GM21381 (cell line): ENCODE measurements around the gene PRR16.
A peak's percentile ranks its signal among the peaks of the same experiment; 100 is the strongest.
"Not testable (repeated sequence)": the region's sequence is repeated elsewhere in the genome, so short reads cannot be mapped to it uniquely, and the experiment has no call there.

Experiments
- ATAC-seq: cut with Tn5 transposase; IDR thresholded peaks from one replicate; pipeline ENCODE4 v1.9.1; 2021; ENCODE audit warnings: mild to moderate bottlenecking, moderate library complexity; ENCODE audit not compliant: unreplicated experiment

The PRR16 gene

DNA sequence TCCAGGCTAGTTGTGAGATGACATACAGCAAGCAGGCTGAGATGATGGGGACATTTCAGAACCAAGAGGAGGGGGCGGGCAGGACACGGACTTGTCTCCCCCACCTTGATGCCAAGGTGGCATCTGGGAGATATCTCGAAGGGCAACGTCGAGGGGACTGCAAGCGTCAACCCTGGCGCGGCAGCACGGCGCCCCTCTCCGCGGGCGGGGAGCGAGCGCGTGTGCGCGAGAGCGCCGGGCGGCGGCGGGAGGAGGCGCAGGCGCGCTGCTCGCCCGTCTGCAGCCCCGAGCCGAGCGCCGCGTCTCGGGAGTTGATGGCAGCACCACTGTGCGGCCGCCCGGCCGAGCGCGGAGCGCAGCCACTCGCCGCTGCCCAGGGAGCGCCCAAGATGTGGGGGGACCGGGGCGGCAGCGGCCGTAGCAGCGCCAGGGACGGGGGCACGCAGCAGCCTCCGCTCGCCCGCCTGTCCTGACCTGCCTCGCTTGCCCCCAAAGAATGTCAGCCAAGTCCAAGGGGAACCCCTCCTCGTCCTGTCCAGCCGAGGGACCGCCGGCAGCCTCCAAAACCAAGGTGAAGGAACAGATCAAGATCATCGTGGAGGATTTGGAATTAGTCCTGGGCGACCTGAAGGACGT is at the start of gene PRR16:
PRR16 (plus strand) TSS at position 310 of the 636 bp plus-strand sequence.
- peak; percentile 81 for ATAC-seq

DNA sequence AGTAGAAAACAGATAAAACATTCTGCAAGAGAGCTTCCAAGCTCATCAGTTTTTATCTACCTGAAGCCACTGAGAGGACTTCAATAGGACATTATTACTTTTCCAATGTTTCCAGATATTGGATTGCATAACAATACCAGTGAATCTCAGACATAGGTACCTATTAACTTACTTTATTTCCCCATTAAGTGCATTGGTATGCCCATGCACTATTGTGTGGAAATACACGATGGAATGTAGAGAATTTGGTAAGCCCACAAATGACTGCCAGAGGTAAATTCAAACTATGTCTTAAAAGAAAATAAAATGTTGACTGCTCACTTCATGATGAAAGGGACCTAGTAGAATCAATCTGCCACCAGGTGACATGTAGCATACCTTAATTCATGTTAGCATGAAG is 48.1 kb upstream of the PRR16 start:
- no peak for ATAC-seq

DNA sequence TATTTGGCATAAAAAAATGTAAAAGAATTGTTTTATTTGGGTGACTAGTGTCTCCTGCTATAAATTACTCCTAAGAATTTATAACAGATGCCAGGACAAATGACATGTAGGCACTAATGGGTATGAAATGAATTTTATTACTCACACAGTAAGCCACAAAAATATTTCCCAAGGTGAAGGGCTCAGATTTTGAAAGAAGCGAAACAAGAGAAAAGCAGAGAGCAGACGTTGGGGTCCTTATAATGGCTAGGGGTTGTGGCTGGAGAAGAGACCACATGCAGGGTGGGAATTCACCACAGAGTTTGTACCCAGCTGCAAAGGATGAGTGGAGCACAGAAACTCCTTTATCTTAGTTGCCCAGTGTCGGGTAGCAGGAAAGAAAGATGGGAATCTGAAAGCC is 45.0 kb upstream of the PRR16 start:
- no peak for ATAC-seq

DNA sequence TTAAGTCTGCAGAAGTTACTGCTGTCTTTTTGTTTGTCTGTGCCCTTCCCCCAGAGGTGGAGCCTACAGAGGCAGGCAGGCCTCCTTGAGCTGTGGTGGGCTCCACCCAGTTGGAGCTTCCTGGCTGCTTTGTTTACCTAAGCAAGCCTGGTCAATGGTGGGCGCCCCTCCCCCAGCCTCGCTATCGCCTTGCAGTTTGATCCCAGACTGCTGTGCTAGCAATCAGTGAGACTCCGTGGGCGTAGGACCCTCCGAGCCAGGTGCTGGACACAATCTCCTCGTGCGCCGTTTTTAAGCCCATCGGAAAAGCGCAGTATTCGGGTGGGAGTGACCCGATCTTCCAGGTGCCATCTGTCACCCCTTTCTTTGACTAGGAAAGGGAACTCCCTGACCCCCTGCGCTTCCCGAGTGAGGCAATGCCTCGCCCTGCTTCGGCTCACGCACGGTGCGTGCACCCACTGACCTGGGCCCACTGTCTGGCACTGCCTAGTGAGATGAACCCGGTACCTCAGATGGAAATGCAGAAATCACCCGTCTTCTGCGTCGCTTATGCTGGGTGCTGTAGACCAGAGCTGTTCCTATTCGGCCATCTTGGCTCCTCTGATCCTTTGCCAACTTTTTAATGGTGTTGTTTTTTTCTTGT is 37.3 kb upstream of the PRR16 start:
- not testable (repeated sequence) for ATAC-seq

DNA sequence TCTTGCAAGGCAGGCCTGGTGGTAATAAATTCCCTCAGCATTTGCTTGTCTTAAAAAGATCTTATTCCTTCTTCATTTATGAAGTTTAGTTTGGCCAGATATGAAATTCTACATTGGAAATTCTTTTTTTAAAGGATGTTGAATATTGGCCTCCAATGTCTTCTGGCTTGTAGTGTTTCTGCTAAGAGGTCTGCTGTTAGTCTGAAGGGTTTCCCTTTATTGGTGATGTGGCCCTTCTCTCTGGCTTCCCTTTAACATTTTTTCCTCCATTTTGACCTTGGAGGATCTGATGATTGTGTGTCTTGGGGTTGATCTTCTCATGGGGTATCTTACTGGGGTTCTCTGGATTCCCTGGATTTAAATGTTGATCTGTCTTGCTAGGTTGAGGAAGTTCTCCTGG is 33.5 kb upstream of the PRR16 start:
- ATAC-seq: no peak

DNA sequence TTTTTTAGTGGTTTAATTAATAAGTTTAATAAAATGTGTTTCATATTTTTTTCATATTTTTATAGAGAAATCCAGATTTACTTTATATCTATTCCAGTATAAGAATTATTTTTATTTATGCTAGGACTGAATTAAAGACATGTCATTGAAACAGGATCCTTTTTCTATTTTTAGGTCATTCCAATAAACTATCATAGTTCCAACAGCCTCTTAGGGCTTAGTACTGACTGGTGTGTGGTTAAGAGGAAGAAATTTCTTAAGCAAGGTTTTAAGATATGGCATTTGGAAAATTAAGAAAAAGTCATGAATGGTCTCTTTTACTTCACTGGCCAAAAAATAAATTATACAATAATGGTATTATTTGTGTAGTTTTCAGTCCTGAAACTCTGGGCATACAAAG is 31.2 kb upstream of the PRR16 start:
- no peak for ATAC-seq

DNA sequence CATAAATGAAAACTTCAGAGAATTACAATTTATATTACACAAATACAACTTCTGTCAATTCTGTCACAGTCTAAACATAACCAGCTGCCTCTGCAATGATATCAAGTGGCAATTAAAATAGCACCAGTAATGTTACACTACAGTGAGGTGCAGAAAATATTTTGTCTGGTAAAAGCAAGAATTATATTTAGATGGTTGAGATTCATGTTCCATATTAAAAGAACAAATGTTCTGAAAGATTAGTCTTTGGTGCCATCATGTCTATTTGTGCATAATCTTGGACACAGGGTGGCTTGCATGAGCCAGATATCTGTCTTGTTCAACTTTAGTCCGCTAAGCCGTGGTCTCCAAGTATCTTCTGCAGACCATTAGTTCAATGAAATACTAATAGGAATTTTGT is 29.0 kb upstream of the PRR16 start:
- no peak for ATAC-seq

DNA sequence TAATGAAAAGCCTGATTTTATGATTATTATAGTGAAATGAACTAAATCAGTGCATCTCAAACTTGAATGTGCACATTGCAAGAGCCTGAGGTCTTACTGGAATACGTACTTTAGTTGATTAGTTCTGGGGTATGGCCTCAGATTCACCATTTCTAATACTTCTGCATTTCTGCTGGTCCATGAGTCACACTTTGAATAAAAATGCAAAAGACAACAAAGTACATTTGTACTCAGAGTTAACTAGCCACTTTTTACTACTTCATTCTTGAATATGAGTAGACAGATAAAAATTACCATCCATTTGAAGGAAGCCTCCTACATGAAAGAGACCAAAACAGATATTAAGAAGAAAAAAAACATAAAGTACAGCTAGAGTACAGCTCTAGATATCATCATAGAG is 27.1 kb upstream of the PRR16 start:
- no peak for ATAC-seq

DNA sequence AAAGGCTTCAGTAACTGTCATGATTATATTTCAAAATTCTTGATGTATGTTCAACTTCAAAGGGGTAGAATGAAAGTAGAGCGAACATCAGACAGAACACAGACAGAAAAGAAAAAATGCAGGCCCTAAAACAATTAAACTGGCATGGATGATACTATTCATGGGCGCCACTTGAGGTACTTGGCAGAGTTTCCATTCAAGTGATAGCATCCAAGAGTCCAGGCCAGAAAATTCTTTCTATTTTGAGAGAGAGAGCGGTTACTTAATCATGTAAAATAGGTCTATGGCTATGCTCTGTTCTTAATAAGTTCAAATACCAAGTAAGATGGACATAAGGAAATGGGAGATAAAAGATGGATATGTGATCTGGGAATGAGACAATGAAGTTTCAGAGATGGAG is 21.4 kb upstream of the PRR16 start:
- ATAC-seq: no peak

DNA sequence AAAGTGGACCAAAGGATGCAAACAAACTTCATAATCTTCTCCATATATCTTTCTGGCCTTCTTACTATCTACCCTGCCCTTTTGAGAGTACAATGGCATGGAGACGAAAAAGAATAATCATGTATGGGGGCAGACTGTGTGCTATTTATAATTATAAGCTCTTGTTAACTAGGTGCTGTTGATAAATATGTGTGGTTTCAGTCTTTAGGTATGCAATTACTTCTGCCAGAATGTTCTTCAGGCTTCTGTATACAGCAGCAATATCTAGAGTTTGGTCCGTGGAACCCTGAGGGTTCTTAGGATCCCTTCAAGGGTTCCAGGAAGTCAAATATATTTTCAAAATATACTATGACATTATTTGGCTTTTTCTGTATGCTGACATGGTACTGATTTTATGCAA is 20.5 kb upstream of the PRR16 start:
- no peak for ATAC-seq

DNA sequence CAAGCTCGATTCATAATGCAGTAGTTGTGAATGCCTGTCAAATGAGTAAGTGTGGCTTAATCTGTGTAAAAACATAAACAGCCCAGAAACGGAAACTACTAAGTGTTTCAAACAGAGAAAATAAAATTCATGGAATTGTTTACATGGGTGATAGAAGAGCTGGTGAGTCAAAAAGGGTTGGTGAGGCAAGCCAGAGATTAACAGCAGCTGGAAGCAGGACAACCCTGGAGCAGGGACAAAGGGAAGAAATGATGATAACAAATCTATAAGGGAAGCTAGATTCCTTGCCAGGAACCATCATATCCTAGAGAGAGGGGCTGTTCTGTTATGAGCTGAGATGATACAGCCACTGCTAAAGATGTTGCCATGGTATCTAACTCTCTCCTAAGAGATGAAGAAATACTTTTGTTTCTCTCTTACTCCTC is 18.0 kb upstream of the PRR16 start:
- no peak for ATAC-seq

DNA sequence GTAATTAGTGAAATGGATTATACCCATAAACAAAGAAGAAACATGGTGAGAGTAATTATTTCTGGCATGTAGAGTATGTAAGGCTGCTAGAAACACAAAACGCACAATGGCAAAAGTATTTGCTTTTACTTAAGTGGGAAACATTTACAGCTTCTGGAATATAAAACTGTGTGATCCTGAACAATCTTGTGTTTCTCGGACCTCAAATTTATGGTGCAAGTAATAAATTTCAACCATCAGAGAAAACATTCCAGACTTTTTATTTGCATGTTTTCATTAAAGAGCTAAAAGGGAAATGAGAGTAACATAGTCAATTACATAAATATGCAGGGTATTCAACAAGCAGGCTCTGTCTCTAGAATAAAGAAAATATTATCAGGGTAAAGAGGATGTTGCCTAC is 17.2 kb upstream of the PRR16 start:
- ATAC-seq: no peak

DNA sequence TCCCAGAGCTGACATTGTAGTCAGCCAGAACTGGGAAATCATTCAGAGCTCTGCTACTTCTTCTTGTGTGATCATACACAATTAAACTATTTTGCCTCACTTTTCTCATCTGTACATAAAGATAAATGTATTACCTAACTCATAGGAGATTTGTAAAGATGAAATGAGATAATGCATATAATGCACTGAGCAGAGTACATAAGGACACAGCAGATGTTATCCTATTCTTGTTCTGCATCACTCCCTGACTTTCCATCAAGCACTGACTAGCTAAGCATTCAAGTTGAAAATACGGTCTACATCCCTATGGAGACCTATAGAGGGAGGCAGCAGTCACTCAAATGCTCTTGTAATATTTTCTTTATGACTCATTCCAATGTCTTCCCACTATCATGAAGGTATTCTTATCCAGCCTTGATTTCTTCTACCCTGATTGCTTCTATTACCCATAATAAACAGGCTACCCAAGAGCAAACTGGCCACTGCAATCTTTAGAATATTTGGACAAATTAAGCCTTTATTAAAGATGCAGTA is 16.3 kb upstream of the PRR16 start:
- ATAC-seq: no peak

DNA sequence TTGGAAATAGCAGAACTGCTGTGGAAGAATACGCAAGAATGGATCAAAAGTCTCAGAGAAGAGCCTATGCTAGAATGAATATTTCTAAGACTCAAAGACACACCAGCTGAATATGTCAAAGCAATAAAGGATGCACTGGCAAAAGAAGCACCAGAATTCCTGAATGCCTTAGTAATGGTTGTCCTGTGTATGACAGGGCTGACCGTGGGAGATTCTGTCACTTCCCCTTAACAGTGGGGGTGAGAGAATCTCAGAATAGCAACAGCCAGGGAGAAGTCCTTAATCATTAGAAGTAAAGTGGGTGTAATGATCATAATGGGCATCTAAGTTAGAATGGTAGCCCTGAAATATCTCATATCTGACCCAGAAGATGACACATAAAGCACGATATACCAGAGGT is 14.6 kb upstream of the PRR16 start:
- ATAC-seq: no peak

DNA sequence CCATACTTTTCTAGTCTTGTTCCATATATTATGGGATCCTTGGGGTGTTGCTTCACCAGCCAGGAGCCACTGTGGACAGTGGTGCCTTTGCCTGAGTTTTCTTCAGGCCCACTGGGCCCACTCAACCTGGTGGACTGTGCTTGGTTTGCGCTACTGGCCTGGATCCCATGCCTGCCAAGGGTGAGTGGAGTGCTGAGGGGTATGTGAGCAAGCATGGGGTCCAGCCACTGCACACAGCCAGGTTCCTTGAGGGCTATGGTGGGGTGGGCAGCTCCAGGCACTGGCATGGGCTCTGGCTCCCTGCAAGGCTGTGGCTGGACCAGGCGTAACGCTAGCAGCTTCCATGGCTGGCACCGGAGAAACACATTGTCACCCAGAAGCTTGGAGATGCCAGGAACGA is 13.2 kb upstream of the PRR16 start:
- no peak for ATAC-seq

DNA sequence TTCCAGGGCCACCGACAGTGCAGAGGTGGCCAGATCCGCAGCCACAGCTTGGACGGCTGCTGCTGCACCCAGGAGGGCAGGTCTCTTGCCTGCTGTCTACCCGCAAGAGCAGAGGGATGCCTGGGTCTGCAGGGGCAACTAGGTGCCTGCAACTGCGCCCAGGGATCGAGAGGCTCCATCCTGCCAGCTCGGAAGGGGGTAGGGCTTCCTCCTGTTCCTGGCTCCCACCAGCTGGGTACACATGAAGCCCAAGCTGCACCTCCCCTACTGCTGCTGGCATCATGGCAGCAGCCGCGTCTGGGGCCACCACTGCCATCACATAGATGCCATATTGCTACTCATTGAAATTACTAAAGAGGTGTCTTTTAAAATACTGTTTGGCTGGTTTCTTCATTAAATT is 12.7 kb upstream of the PRR16 start:
- ATAC-seq: no peak

DNA sequence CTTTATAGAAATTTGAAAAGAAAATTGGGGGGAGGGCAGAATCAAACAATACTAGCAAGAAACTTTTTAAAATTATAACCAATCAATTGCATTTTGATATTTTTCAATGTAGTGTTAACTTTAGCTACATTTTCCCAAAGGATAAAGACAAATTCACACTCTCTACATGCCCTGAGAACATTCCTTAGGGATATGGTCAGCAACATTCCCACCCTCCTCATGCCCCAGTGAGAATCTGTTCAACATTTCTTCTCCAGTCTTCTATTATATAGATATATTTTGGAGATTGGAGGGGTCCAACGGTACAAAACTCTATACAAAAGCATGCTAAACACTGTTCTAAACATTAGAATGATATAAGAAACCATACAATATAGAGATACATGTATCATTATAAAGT is 11.6 kb upstream of the PRR16 start:
- ATAC-seq: no peak

DNA sequence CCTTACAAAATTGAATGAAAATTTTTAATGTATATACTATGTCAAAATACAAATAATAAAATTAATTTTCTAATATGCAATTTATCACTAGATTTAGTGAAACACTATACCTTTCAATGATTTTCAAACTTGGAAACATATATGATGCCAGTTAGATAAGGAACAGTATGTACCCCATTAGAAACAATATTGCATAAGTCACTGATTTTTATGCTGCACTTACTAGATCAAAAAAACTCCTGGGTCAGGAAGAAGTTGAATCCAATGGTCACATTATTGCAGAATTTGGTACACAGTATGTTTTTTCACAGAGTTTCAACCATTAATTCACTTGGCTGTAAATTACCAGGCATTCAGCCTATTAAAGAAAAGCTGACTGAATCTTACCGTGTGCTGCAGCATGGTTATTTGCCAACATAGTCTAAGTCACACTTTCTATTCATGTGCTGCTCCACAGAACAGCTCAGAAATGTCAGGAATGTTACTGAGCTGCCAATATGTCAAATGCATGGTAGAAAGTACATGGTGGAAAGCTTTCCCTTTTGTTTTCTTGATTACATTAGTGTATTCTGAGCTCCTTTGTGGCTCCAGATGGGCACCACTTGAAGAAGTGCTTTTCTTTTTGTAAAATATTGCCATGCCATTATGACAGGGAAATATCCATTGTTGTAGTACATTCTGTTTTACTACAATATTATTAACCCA is 9.9 kb upstream of the PRR16 start:
- ATAC-seq: no peak

DNA sequence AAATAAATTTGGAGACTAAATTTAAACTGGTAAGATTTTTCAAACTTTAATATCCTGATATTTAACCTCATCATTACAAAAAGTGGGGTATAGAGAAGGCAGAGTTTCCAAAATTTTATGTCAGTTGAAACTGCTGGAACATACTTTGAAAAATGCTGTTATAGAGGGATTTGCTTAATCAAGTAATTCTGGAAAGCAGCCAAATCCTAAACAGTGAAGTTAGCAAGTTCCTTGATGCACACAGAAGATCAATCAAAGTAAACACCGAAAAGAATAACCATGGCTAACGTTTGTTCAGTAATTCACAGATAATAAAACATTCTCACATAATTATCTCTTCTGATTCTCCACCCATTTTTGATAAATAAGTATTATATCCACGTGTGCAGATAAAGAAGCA is 8.1 kb upstream of the PRR16 start:
- ATAC-seq: no peak

DNA sequence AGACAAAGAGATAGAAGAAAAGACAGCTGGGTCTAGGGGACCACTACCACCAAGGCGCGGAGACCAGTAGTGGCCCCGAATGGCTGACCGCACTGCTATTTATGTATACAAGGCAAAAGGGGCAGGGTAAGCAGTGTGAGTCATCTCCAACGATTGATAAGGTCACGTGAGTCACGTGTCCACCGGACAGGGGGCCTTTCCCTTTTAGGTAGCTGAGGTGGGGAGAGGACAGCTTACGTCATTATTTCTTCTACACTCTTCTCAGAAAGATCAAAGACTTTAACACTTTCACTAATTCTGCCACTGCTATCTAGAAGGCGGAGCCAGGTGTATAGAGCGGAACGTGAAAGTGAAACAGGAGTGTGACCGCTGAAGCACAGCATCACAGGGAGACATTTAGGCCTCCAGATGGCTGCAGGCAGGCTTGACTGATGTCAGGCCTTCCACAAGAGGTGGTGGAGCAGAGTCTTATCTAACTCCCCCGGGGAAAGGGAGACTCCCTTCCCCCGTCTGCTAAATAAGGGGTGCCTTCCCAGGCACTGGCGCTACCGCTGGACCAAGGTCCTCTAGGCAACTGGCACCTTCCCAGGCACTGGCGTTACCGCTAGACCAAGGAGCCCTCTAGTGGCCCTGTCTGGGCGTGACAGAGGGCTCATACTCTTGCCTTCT is 6.1 kb upstream of the PRR16 start:
- ATAC-seq: peak; percentile 80

DNA sequence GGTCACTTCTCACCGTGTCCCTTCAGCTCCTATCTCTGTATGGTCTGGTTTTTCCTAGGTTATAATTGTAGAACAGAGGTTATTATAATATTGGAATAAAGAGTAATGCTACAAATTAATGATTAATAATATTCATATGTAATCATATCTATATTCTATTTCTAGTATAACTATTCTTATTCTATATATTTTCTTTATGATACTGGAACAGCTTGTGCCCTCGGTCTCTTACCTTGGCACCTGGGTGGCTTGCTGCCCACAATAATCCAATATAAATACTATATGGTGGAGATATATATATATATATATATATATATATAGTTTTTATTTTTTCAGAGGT is 5.6 kb upstream of the PRR16 start:
- not testable (repeated sequence) for ATAC-seq

DNA sequence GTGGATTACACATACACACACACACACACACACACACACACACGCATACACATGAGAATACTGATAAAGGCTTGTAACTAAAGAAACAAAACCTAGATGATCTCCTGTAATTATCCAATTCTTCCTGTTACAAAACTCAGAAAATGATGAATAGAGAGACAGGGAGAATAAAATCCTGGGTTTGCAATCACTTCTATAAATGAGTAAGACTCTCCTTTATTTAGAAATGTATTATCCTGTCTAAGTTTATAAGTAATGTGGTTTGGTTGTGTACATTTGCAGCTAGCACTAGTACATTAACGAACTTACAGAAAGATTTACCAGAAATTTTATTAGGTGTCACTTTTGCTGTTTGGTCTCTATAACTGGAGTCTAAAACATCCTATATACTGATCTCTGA is 2.8 kb upstream of the PRR16 start:
- no peak for ATAC-seq
